ENCODE data around the gene RCE1.
A peak's percentile ranks its signal among the peaks of the same experiment; 100 is the strongest.

Gene RCE1

GRCh38 chr11:66854231-66854661, 11.0 kb downstream of the RCE1 start:
- TF ChIP-seq, protein P1, sequence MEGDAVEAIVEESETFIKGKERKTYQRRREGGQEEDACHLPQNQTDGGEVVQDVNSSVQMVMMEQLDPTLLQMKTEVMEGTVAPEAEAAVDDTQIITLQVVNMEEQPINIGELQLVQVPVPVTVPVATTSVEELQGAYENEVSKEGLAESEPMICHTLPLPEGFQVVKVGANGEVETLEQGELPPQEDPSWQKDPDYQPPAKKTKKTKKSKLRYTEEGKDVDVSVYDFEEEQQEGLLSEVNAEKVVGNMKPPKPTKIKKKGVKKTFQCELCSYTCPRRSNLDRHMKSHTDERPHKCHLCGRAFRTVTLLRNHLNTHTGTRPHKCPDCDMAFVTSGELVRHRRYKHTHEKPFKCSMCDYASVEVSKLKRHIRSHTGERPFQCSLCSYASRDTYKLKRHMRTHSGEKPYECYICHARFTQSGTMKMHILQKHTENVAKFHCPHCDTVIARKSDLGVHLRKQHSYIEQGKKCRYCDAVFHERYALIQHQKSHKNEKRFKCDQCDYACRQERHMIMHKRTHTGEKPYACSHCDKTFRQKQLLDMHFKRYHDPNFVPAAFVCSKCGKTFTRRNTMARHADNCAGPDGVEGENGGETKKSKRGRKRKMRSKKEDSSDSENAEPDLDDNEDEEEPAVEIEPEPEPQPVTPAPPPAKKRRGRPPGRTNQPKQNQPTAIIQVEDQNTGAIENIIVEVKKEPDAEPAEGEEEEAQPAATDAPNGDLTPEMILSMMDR (IDR thresholded peaks at IDR 0.05; ENCODE audit: insufficient read depth, low read depth, low read length, missing control alignments): no peak
- DNase-seq (ENCODE audit: low read depth): no peak
- no peak overlapping the region for H3K4me3 ChIP-seq (ENCODE audit: low read length)

- TF ChIP-seq, protein P1 (IDR thresholded peaks at IDR 0.05; ENCODE audit: insufficient read depth, low read depth, low read length, missing control alignments): no peak
- no peak for DNase-seq (ENCODE audit: low read depth)
Measured at GRCh38 chr11:66854729-66855211, 11.5 kb downstream of the RCE1 start.

GRCh38 chr11:66855574-66856495, 12.6 kb downstream of the RCE1 start:
- peak overlapping the region; percentile 59 for H3K4me3 ChIP-seq (ENCODE audit: low read length)
- TF ChIP-seq, protein P1 (IDR thresholded peaks at IDR 0.05; ENCODE audit: insufficient read depth, low read depth, low read length, missing control alignments): no peak
- peak; percentile 66 for DNase-seq (ENCODE audit: low read depth)

More at GRCh38 chr11:66854729-66855211, 11.5 kb downstream of the RCE1 start:
- no peak overlapping the region for H3K4me3 ChIP-seq (ENCODE audit: low read length)

- DNase-seq (ENCODE audit: low read depth): peak; percentile 70
- TF ChIP-seq, protein P1 (IDR thresholded peaks at IDR 0.05; ENCODE audit: insufficient read depth, low read depth, low read length, missing control alignments): no peak
- H3K4me3 ChIP-seq (ENCODE audit: low read length): peak within 1 kb of the TSS; percentile 59
Measured at GRCh38 chr11:66856496-66857233, 13.4 kb downstream of the RCE1 start, which contains the start of gene LRFN4. Gene LRFN4 (plus strand): TSS chr11:66857064. CDS start chr11:66857745, 681 bp downstream.

DNA sequence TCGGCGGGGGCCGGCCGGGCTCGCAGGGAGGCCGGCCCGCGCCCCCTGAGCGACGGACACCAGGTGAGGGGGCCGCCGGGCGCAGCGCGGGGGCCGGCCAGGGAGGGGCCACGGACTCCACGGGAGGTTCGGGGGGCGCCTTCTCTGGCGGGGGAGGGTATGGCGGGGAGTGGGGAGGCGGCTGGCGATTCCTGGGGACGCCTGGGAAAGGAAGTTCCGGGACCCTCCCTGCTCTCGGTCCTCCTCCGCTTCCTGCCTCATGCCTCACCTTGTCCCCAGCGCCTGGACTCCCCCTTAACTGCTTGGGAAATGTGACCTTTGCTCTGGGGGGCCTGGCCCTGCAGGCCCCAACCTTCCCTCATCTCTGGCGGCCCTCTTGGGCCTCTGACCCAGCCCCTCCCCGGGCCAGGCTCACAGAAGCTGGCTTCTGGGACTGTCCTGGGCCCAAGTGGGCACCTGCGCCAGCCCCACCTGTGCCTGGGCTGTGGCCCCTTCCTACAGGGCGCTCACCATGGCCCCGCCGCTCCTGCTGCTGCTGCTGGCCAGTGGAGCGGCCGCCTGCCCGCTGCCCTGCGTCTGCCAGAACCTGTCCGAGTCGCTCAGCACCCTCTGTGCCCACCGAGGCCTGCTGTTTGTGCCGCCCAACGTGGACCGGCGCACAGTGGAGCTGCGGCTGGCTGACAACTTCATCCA, 14.1 kb downstream of the RCE1 start:
- peak overlapping the region; percentile 57 for H3K4me3 ChIP-seq (ENCODE audit: low read length)
- peak; percentile 30 for DNase-seq (ENCODE audit: low read depth)
- TF ChIP-seq, protein P1 (IDR thresholded peaks at IDR 0.05; ENCODE audit: insufficient read depth, low read depth, low read length, missing control alignments): no peak

- TF ChIP-seq, protein P1 (IDR thresholded peaks at IDR 0.05; ENCODE audit: insufficient read depth, low read depth, low read length, missing control alignments): no peak
- peak; percentile 22 for DNase-seq (ENCODE audit: low read depth)
- H3K4me3 ChIP-seq (ENCODE audit: low read length): peak overlapping the region; percentile 57
Measured at GRCh38 chr11:66857927-66858185, 14.6 kb downstream of the RCE1 start.

Measured in epithelial cell of esophagus (primary cell).